Nephron progenitor cell (in vitro differentiated cells): ENCODE results near the gene COL8A1.

Experiments
- DNase-seq: peaks from one replicate; pipeline ENCODE4 v3.0.0; 2021
- H3K27ac Mint-ChIP-seq: 2 replicates; pipeline ENCODE4 v1.8.0; 2021; ENCODE audit warnings: mild to moderate bottlenecking, moderate library complexity, mixed read lengths
- H3K27me3 Mint-ChIP-seq: 2 replicates; pipeline ENCODE4 v1.8.0; 2021; ENCODE audit warnings: mild to moderate bottlenecking, low read depth, mixed read lengths; ENCODE audit not compliant: poor library complexity
- H3K36me3 Mint-ChIP-seq: 2 replicates; pipeline ENCODE4 v1.8.0; 2021; ENCODE audit warnings: low read depth, mixed read lengths
- H3K4me1 Mint-ChIP-seq: 2 replicates; pipeline ENCODE4 v1.8.0; 2021; ENCODE audit warnings: mixed read lengths
- H3K4me3 Mint-ChIP-seq: 2 replicates; pipeline ENCODE4 v1.8.0; 2021; ENCODE audit warnings: mild to moderate bottlenecking, moderate library complexity, mixed read lengths
- H3K9me3 Mint-ChIP-seq: 2 replicates; pipeline ENCODE4 v1.8.0; 2021; ENCODE audit warnings: mild to moderate bottlenecking, moderate library complexity, mixed read lengths
- TF ChIP-seq, protein P1 (sequence below): fragments of 200-600 bp; sonication (generic); IDR thresholded peaks from 2 replicates; pipeline ENCODE4 v1.5.0; 2021; ENCODE audit warnings: antibody characterized with exemption

The COL8A1 gene

DNA sequence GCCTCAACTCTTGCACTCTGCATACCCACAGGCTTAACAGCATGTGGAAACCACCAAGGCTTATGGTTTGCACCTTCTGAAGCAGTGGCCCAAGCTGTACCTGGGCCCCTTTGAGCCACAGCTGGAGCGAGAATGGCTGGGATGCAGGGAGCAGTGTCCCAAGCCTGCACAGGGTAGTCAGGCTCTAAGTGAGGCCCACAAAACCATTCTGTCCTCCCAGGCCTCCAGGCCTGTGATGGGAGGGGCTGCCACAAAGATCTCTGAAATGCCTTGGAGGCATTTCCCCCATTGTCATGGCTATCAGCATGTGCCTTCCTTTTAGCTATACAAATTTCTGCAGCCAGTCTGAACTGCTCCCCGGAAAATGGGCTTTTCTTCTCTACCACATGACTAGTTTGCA lies 166.8 kb downstream of the COL8A1 start:
- no peak for DNase-seq
- Mint-ChIP-seq H3K27ac (no peak overlapping the region), H3K4me1 (no peaks in the 10 kb centered on the region), H3K27me3 (no peaks in the 10 kb centered on the region), H3K9me3 (peaks cover 41% of the 10 kb centered on the region), H3K36me3 (peaks cover 35% of the 10 kb centered on the region), H3K4me3 (no peak overlapping the region)
- TF ChIP-seq, protein P1, sequence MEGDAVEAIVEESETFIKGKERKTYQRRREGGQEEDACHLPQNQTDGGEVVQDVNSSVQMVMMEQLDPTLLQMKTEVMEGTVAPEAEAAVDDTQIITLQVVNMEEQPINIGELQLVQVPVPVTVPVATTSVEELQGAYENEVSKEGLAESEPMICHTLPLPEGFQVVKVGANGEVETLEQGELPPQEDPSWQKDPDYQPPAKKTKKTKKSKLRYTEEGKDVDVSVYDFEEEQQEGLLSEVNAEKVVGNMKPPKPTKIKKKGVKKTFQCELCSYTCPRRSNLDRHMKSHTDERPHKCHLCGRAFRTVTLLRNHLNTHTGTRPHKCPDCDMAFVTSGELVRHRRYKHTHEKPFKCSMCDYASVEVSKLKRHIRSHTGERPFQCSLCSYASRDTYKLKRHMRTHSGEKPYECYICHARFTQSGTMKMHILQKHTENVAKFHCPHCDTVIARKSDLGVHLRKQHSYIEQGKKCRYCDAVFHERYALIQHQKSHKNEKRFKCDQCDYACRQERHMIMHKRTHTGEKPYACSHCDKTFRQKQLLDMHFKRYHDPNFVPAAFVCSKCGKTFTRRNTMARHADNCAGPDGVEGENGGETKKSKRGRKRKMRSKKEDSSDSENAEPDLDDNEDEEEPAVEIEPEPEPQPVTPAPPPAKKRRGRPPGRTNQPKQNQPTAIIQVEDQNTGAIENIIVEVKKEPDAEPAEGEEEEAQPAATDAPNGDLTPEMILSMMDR = no peak

- peak; percentile 52 for DNase-seq
- Mint-ChIP-seq H3K4me1 (no peaks in the 10 kb centered on the region), H3K27me3 (no peaks in the 10 kb centered on the region), H3K36me3 (peaks cover 27% of the 10 kb centered on the region), H3K27ac (no peak overlapping the region), H3K9me3 (peaks cover 35% of the 10 kb centered on the region), H3K4me3 (no peak overlapping the region)
- TF ChIP-seq, protein P1 = peak; percentile 70
Observed at GRCh38 chr3:99808163-99808794, 169.9 kb downstream of the COL8A1 start.

GRCh38 chr3:99809565-99809964 lies 171.2 kb downstream of the COL8A1 start:
- Mint-ChIP-seq H3K4me1 (no peaks in the 10 kb centered on the region), H3K27ac (no peak overlapping the region), H3K9me3 (peaks cover 24% of the 10 kb centered on the region), H3K4me3 (no peak overlapping the region), H3K27me3 (no peaks in the 10 kb centered on the region), H3K36me3 (peaks cover 15% of the 10 kb centered on the region)
- DNase-seq = no peak
- TF ChIP-seq, protein P1 = no peak

GRCh38 chr3:99810403-99810802 lies 172.0 kb downstream of the COL8A1 start:
- H3K4me1 Mint-ChIP-seq = no peaks in the 10 kb centered on the region
- no peaks in the 10 kb centered on the region for H3K27me3 Mint-ChIP-seq
- DNase-seq = no peak
- H3K27ac Mint-ChIP-seq = no peak overlapping the region
- no peak overlapping the region for H3K4me3 Mint-ChIP-seq
- H3K36me3 Mint-ChIP-seq = peaks cover 6% of the 10 kb centered on the region
- TF ChIP-seq, protein P1 = no peak
- H3K9me3 Mint-ChIP-seq = peaks cover 16% of the 10 kb centered on the region

DNA sequence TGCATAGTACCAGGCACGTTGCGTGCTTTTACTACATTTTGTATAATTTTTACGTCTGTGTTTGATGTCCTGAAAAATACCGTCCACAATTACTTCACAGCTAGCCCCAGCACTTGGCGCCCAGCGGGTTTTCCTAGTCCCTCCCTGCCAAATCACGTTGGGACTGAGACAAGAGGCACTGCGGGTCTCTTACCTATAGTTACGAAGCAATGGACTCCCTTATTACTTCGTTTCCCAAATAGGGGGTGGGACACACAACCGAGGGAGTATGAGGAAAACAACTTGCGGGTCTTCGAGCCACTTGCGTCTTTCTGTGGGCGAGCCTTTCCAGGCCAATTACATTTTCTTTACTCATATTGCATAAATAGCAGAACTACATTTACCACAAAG lies 178.6 kb downstream of the COL8A1 start:
- peaks cover 32% of the 10 kb centered on the region for H3K4me1 Mint-ChIP-seq
- H3K36me3 Mint-ChIP-seq = peaks cover 5% of the 10 kb centered on the region
- DNase-seq = peak; percentile 21
- TF ChIP-seq, protein P1 = no peak
- peaks cover 3% of the 10 kb centered on the region for H3K27me3 Mint-ChIP-seq
- peak overlapping the region; percentile 96 for H3K4me3 Mint-ChIP-seq
- peak overlapping the region; percentile 100 for H3K27ac Mint-ChIP-seq
- no peaks in the 10 kb centered on the region for H3K9me3 Mint-ChIP-seq
